Kidney glomerular epithelial cell (primary cell): ENCODE measurements around the gene NAV1.
"Not testable (repeated sequence)": the region's sequence is repeated elsewhere in the genome, so short reads cannot be mapped to it uniquely, and the experiment has no call there.

Experiments used
- DNase-seq: peaks from one replicate; lab custom pipeline; 2025; lab: John Stamatoyannopoulos, UW

The NAV1 gene

DNA sequence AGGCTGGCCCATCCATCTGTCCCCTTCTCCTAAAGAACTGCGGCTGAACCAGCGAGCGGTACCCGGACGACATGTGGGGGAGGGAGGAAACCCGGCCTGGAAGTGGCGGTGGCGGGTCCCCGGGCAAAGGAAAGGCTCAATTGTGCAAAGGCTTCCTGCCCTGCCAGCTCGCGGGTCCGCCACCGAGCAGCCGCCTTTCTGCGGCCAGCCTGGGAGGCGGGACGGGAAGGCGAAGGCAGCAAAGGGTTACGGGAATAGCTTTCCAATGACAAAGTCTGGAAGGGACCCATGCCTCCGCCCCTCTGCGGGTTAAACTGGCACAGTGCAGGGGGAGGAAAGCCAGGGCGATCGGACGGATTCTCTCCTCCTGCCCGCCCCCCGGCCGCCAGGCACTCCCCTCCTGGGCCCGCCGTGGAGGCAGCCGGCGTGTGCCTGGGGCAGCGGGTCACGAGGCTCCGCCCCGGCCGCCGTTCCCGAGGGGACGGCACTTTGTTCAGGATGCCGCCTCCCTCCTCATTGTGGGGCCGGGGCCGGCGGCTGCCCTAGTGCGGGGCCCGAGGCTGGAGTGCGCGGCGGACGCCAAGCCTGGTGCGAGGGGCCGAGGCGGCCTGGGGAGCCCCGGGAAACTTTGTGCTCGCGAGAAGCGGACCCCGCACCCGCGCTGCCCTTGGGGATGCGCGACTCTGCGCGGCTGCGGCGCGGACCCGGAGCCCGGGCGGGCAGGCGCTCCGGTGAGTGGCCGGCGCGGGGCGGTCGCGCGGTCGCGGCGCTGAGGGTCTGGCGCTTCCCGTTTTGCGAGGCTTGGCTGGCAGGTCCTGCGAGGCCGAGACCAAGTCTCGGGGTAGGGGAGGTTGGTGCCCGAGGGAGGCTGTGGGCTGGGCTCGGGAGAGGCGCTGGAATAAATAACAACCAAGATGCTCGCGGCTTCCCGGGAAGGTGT is at the start of gene NAV1:
TSS of gene NAV1 (plus strand) at position 516 of the 940 bp plus-strand sequence. CDS start 83,758 bp downstream, outside the sequence.
- DNase-seq = peak; percentile 52

DNA sequence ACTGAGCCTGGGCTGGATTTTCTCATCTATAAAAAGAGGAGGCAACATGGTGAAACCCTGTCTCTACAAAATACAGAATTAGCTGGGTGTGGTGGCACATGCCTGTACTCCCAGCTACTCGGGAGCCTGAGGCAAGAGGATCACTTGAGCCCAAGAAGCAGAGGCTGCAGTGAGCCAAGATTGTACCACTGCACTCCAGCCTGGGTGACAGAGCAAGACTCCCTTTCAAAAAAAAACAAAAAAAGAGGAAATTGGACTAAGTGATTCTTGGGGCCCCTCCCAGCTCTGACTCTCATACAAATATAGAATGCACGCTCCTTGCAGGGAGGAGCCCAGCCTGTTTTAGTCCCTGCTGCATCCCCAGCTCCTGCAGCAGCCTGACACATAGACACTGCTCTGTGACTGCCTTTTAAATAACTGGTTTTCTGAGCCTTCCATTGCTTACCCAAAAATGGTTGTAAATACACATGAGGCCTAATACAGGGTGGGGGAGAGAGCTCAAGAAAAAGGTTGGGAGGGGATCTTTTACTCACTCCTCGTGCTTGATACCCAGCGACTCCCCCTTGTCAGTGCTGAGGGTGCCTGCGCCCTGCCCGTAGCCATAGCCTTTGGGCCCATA is 49.2 kb upstream of the NAV1 start:
- no peak for DNase-seq

DNA sequence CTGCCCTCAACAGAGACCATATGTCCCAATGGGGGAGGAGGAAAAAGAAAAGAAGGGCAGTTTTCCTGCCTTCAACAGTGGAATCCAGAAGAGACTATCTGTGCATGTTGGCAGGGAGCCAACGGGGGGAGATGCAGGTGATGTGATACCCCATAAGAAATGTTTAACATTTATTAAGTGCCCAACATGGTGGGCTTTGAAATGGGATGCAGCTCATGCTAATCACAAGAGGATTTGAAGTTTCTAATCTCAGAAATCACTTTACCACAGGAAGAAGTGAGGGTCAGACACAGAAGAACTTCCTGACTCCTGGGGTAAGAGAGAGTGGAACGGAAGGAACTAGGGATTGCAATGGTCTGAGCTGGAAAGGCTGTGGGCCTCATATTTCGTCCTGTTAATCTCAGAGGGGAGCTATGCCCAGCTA is 48.2 kb upstream of the NAV1 start:
- DNase-seq = no peak

- no peak for DNase-seq
Observed at GRCh38 chr1:201491896-201492511, 46.9 kb upstream of the NAV1 start.

DNA sequence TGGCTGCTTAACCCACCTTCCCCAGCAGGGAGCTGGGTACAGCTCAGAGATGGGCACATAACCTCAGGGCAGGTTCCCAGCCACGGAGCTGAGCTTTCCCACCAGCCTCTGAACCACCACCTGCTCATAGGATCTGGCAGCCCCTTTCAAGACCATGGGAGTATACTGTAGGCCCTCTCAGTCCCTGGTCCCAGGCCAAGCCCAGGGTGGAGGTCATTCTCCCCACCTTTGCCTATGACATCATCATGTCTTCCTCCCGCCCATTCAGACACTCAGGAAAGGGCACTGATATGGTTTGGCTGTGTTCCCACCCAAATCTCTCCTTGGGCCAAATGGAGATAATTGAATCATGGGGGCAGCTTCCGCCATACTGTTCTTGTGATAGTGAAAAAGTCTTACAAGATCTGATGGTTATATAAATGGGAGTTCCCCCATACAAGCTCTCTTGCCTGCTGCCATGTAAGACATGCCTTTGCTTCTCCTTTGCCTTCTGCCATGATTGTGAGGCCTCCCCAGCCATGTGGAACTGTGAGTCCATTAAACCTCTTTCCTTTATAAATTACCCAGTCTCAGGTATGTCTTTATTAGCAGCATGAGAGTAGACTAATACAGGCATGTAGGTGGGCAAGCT is 45.8 kb upstream of the NAV1 start:
- DNase-seq = not testable (repeated sequence)

GRCh38 chr1:201493757-201494617 is 44.9 kb upstream of the NAV1 start:
- DNase-seq = peak; percentile 22

DNA sequence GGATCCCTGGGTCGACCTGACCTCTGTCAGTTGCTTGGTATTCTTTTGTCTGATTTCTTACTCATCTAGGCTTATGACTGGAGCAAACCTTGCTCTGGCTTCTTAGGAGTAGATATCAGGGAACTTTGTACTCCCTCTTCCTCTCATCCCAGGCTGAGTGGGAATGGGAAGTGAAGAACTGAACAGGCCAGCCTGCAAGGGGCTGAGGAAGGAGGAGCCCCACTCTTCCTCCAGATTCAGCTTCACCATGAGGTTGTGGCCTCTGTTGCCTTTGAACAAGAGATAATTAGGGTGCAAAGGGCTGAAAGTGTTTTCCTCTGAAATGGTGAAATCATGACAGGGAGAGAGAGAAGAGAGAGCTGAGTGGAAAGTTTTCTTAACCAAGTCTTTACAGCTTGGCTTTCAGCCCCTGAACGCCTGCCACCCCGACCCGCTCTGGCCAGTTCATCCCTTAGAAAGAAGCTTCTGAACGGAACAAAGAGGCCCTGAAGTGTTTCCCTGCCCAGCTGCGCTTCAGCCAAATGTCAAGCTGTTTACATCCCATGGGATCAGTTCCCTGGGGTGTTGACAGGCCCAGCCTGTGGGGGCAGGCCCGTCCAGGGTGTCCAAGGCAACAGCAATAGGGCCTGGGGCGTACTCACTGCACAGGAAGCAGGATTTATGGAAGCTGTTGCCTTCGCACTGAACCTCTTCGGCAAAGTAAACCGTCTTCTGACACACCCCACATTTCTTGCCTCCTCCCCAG is 43.2 kb upstream of the NAV1 start:
- DNase-seq = no peak

- no peak for DNase-seq
Observed at GRCh38 chr1:201496296-201496690, 42.6 kb upstream of the NAV1 start.

DNA sequence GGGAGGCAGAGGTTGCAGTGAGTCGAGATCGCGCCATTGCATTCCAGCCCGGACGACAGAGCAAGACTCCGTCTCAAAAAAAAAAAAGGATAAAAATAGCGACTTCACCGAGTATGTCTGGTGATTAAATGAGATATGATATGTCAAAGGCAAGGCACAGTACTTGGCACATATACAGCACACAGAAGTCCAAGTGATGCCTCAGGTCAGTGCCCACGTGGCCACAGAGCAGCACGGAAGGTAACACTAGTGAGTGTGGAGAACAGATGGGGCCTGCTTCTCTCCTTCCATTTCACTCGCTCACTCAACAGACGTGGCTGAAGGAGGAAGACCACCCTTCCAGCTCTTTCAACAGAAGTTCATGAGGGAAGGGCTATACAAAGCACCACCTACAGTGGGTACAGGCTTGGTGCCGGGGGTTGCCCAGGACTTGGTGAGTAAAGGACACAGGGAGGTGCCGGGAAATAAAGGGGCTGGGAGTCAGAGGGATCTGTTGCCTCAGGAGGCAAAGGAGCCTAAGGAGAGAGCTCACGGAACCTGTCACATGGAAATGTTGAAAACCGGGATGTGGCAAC is 40.9 kb upstream of the NAV1 start:
- DNase-seq = no peak

DNA sequence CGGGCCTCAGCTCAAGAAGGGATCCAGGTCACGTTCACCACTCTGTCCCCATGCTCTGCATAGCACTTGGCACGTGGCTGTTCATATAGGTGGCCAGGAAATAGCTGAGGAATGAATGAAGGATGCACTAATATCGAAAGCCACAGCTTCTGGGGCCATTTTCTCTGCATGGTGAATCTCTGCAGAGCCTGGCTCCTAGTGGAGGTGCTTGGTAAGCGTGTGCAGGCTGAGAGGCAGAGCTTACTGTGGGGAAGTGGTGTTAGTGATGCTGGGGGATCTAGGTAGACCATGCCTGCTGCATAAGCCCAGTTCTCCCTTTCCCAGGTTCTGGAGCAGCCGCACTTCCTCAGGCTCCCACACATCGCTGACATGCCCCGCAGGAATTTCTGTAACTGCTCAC is 40.3 kb upstream of the NAV1 start:
- no peak for DNase-seq

- DNase-seq = no peak
Observed at GRCh38 chr1:201499191-201499590, 39.7 kb upstream of the NAV1 start.

- DNase-seq = no peak
Observed at GRCh38 chr1:201499795-201500669, 38.9 kb upstream of the NAV1 start.

- DNase-seq = no peak
Observed at GRCh38 chr1:201500670-201501120, 38.2 kb upstream of the NAV1 start.

DNA sequence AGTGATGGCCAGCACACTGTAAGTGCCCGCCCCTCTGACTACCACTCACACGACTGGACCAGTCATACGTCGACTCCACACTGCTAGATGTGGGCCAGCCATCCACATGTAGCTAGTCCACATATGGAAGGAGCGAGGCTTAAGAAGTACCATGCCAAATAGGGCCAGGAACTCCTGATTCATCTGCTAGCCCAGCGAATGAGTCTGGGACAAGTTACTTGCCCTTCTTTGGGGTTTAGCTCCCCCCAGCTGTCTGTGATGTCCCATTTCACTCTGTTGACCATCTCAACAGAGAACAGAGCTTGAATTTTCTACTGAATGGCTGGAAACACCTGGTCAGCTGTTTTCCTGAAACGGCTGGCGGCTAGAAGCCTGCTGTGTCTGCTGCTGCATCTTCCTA is 37.8 kb upstream of the NAV1 start:
- no peak for DNase-seq

DNA sequence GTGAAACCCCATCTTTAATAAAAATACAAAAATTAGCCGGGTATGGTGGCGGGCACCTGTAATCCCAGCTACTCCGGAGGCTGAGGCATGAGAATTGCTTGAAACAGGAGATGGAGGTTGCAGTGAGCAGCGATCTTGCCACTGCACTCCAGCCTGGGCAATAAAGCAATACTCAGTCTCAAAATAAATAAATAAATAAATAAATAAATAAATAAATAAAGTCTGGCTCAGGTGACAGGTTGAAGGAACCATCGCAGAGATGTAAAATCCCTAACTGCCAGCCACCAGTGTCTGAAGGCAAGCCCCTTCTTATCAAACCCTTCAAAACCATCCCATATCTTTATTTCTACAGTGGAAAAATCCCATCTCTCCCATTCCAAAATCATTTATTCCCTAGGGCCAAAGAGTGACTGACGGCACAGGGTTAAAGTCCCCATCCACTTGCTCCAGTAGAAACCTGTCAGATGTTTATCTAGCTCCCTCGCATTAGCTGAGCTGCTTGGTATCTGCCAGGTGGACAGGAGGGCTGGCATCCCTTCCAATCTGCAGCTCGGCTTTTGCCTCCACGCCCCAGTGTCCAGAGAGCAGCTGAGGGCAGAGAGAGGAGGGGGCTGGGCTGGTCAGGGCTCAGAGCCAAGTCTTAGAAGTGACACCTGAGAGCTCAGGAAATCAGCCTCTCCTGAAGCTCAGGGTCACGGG is 37.0 kb upstream of the NAV1 start:
- DNase-seq = no peak

- no peak for DNase-seq
Observed at GRCh38 chr1:201502511-201502857, 36.4 kb upstream of the NAV1 start.

GRCh38 chr1:201503397-201504176 is 35.3 kb upstream of the NAV1 start:
- DNase-seq = peak; percentile 96

- DNase-seq = no peak
Observed at GRCh38 chr1:201504179-201504631, 34.7 kb upstream of the NAV1 start.
